Body of pancreas (tissue), 4 donors: Measurements from ENCODE around the gene COX5A.

Experiments
- POLR2A ChIP-seq, 3 donors: fragments of 450-650 bp; IDR thresholded peaks; one replicate each; pipeline ENCODE4 v1.6.1; 2016; ENCODE audit warnings: antibody characterized with exemption in 3 of 3, mild to moderate bottlenecking in 2 of 3
- TF ChIP-seq, protein P1 (sequence below), 7 experiments: fragments of 450-650 bp in 4 of 7; fragments of 200-600 bp in 3 of 7; sonication (generic) in 3 of 7; IDR thresholded peaks; one replicate each; pipeline ENCODE4 v1.5.1; 2016 to 2019; ENCODE audit warnings: antibody characterized with exemption in 7 of 7

DNA sequence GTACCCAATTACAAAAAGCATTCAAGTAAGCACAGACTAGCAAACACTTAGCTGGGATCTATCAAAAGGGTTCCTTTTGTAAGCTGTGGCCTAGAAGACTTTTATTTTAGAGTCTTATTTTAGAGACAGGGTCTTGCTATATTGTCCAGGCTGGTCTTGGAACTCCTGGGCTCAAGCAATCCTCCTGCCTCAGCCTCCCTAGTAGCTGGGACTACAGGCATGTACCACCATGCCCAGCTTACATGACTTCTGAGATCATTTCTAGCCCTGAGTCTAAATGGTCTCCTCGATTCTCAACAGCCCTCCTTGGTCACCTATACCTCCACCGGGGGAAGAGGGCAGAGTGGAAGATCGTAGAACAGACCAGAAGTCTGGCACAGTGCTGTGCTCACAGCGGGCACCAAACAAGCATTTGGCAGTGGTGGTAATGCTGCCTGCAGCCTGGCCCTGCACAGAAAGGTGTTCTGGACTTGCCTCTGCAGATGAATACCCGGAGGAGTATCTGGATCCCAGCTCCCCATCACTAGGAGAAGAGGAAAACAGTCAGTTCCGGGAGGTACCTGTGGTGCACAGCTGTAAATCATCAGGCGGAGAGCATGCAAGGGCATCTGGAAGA is 33.6 kb downstream of the COX5A start:
- TF ChIP-seq, protein P1, sequence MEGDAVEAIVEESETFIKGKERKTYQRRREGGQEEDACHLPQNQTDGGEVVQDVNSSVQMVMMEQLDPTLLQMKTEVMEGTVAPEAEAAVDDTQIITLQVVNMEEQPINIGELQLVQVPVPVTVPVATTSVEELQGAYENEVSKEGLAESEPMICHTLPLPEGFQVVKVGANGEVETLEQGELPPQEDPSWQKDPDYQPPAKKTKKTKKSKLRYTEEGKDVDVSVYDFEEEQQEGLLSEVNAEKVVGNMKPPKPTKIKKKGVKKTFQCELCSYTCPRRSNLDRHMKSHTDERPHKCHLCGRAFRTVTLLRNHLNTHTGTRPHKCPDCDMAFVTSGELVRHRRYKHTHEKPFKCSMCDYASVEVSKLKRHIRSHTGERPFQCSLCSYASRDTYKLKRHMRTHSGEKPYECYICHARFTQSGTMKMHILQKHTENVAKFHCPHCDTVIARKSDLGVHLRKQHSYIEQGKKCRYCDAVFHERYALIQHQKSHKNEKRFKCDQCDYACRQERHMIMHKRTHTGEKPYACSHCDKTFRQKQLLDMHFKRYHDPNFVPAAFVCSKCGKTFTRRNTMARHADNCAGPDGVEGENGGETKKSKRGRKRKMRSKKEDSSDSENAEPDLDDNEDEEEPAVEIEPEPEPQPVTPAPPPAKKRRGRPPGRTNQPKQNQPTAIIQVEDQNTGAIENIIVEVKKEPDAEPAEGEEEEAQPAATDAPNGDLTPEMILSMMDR (IDR thresholded peaks at IDR 0.05), result no peak
- TF ChIP-seq POLR2A (IDR thresholded peaks at IDR 0.05), result no peak
